Gastrocnemius medialis (tissue), 4 donors: ENCODE data around the gene AKR1C3.
"Not testable (repeated sequence)": the region's sequence is repeated elsewhere in the genome, so short reads cannot be mapped to it uniquely, and the experiment has no call there.

Source experiments
- POLR2A ChIP-seq, 2 donors: fragments of 450-650 bp; IDR thresholded peaks; one replicate each; pipeline ENCODE4 v1.6.1; 2017; ENCODE audit warnings: antibody characterized with exemption in 2 of 2, mild to moderate bottlenecking in 2 of 2, moderate library complexity in 2 of 2
- TF ChIP-seq, protein P1 (sequence below), 5 experiments: fragments of 450-650 bp in 3 of 5; fragments of 200-600 bp in 2 of 5; sonication (generic) in 2 of 5; IDR thresholded peaks in 4 of 5; conservative IDR thresholded peaks in 1 of 5; 1 replicate in 4 of 5; 2 replicates in 1 of 5; pipeline ENCODE4 v1.5.1; 2016 to 2019; ENCODE audit warnings: antibody characterized with exemption in 5 of 5, mild to moderate bottlenecking in 3 of 5, moderate library complexity in 3 of 5

DNA sequence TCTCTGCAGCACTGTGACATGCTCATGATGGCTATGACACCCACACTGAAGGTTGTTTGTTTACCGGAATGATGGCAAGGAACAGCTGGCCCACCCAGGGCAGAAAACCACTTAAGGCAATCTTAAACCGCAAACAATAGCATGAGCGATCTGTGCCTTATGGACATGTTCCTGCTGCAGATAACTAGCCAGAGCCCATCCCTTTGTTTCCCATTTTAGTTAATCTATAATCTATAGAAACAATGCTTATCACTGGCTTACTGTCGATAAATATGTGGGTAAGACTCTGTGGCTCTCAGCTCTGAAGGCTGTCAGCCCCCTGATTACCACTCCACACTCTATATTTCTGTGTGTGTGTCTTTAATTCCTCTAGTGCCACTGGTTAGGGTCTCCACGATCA, 25.8 kb downstream of the AKR1C3 start:
- TF ChIP-seq, protein P1, sequence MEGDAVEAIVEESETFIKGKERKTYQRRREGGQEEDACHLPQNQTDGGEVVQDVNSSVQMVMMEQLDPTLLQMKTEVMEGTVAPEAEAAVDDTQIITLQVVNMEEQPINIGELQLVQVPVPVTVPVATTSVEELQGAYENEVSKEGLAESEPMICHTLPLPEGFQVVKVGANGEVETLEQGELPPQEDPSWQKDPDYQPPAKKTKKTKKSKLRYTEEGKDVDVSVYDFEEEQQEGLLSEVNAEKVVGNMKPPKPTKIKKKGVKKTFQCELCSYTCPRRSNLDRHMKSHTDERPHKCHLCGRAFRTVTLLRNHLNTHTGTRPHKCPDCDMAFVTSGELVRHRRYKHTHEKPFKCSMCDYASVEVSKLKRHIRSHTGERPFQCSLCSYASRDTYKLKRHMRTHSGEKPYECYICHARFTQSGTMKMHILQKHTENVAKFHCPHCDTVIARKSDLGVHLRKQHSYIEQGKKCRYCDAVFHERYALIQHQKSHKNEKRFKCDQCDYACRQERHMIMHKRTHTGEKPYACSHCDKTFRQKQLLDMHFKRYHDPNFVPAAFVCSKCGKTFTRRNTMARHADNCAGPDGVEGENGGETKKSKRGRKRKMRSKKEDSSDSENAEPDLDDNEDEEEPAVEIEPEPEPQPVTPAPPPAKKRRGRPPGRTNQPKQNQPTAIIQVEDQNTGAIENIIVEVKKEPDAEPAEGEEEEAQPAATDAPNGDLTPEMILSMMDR (IDR thresholded peaks at IDR 0.05 in 4 of 5, conservative IDR thresholded peaks at IDR 0.05 in 1 of 5), result not testable (repeated sequence)
- not testable (repeated sequence) for TF ChIP-seq POLR2A (IDR thresholded peaks at IDR 0.05)
